Liver (tissue), 9 donors: ENCODE data around the gene C11orf68. TPM values are rescaled to one million over a fixed set of nuclear protein-coding genes. Genes with fewer than 3 reads are reported as not detected.

Experiments used
- DNase-seq: peaks from one replicate; pipeline ENCODE4 v3.0.0-alpha.2; 2017; ENCODE audit warnings: low spot score
- H3K27ac ChIP-seq, 2 donors: one replicate each; pipeline ENCODE4 v1.7.0; 2013; ENCODE audit warnings: inconsistent platforms in 2 of 2, low read length in 2 of 2, control low read depth in 1 of 2, low read depth in 1 of 2, mild to moderate bottlenecking in 1 of 2
- H3K27me3 ChIP-seq, 4 donors: one replicate each; pipeline versions ENCODE4 v1.6.1 to v1.7.0; 2013; ENCODE audit warnings: low read length in 3 of 4, inconsistent platforms in 1 of 4, mild to moderate bottlenecking in 1 of 4, moderate library complexity in 1 of 4; ENCODE audit not compliant: control insufficient read depth in 4 of 4, insufficient read depth in 4 of 4
- H3K36me3 ChIP-seq, 4 donors: one replicate each; pipeline versions ENCODE4 v1.6.1 to v1.7.0; 2013; ENCODE audit warnings: low read length in 3 of 4, mild to moderate bottlenecking in 3 of 4, low read depth in 1 of 4, moderate library complexity in 1 of 4; ENCODE audit not compliant: control insufficient read depth in 4 of 4, insufficient read depth in 3 of 4
- H3K4me1 ChIP-seq, 4 donors: one replicate each; pipeline versions ENCODE4 v1.6.1 to v1.7.0; 2013; ENCODE audit warnings: low read length in 3 of 4, mild to moderate bottlenecking in 3 of 4, moderate library complexity in 1 of 4; ENCODE audit not compliant: control insufficient read depth in 4 of 4, insufficient read depth in 4 of 4
- H3K4me3 ChIP-seq, 3 donors: one replicate each; pipeline versions ENCODE4 v1.6.1 to v1.7.0; 2013; ENCODE audit warnings: low read length in 3 of 3, control low read depth in 1 of 3, low read depth in 1 of 3, mild to moderate bottlenecking in 1 of 3
- H3K9ac ChIP-seq, 2 donors: one replicate each; pipeline ENCODE4 v1.7.0; 2013; ENCODE audit warnings: low read length in 2 of 2, mild to moderate bottlenecking in 2 of 2, moderate library complexity in 2 of 2, control low read depth in 1 of 2, low read depth in 1 of 2
- H3K9me3 ChIP-seq, 4 donors: one replicate each; pipeline versions ENCODE4 v1.6.1 to v1.7.0; 2013; ENCODE audit warnings: low read length in 3 of 4; ENCODE audit not compliant: control insufficient read depth in 4 of 4
- EGR1 ChIP-seq, 2 donors: IDR thresholded peaks; 2 replicates each; pipeline ENCODE4 v1.6.1; 2016 to 2018; ENCODE audit warnings: antibody characterized with exemption in 2 of 2, low read depth in 2 of 2
- FOXA1 ChIP-seq: IDR thresholded peaks from 2 replicates; pipeline ENCODE4 v1.6.1; 2016; ENCODE audit warnings: antibody characterized with exemption
- FOXA2 ChIP-seq: IDR thresholded peaks from 2 replicates; pipeline ENCODE4 v1.6.1; 2016; ENCODE audit warnings: antibody characterized with exemption
- GABPA ChIP-seq, 2 donors: IDR thresholded peaks in 1 of 2; conservative IDR thresholded peaks in 1 of 2; 2 replicates each; pipeline ENCODE4 v1.6.1; 2016; ENCODE audit warnings: antibody characterized with exemption in 2 of 2, mild to moderate bottlenecking in 1 of 2, moderate library complexity in 1 of 2
- HNF4A ChIP-seq, 2 donors: conservative IDR thresholded peaks; 2 replicates each; pipeline ENCODE4 v1.6.1; 2016; ENCODE audit warnings: antibody characterized with exemption in 2 of 2, mild to moderate bottlenecking in 2 of 2
- HNF4G ChIP-seq: IDR thresholded peaks from 2 replicates; pipeline ENCODE4 v1.6.1; 2016; ENCODE audit warnings: antibody characterized with exemption
- JUND ChIP-seq, 2 donors: IDR thresholded peaks; 2 replicates each; pipeline ENCODE4 v1.6.1; 2016; ENCODE audit warnings: antibody characterized with exemption in 2 of 2
- NR2F2 ChIP-seq: IDR thresholded peaks from 2 replicates; pipeline ENCODE4 v1.6.1; 2016; ENCODE audit warnings: antibody characterized with exemption
- RAD21 ChIP-seq, 2 donors: IDR thresholded peaks; 2 replicates each; pipeline ENCODE4 v1.6.1; 2016; ENCODE audit warnings: antibody characterized with exemption in 2 of 2, mild to moderate bottlenecking in 2 of 2
- RXRA ChIP-seq, 2 donors: IDR thresholded peaks; 2 replicates each; pipeline ENCODE4 v1.6.1; 2017 to 2018; ENCODE audit warnings: antibody characterized with exemption in 2 of 2, mild to moderate bottlenecking in 1 of 2
- SP1 ChIP-seq: IDR thresholded peaks from 2 replicates; pipeline ENCODE4 v1.6.1; 2018; ENCODE audit warnings: antibody characterized with exemption, mild to moderate bottlenecking
- TAF1 ChIP-seq: conservative IDR thresholded peaks from 2 replicates; pipeline ENCODE4 v1.6.1; 2016; ENCODE audit warnings: antibody characterized with exemption, mild to moderate bottlenecking
- YY1 ChIP-seq: IDR thresholded peaks from 2 replicates; pipeline ENCODE4 v1.6.1; 2016; ENCODE audit warnings: antibody characterized with exemption, mild to moderate bottlenecking
- WGBS: extraction: QIAGEN DNeasy Blood & Tissue Kit; methylation state at CpG from one replicate; pipeline ENCODE4 v1.1.7; 2013; 5-methylcytosine and 5-hydroxymethylcytosine counted together
- polyA plus RNA-seq, 2 donors: library from polyadenylated mRNA; stranded (reverse) in 1 of 2; unstranded in 1 of 2; fragments of 200-250 nt in 1 of 2; fragments of >200 nt in 1 of 2; fragmentation: Nextera tagmentation in 1 of 2; extraction: Ambion mirVana in 1 of 2; gene quantifications; one replicate each; pipeline versions ENCODE4 v1.2.1 to v1.2.3, GENCODE V29; 2013 to 2015
- total RNA-seq, 2 donors: library from RNA; depleted of rRNA; stranded (reverse); fragments of >200 nt; gene quantifications; one replicate each; pipeline ENCODE4 v1.2.3, GENCODE V29; 2014
- TF ChIP-seq, protein P1 (sequence below): IDR thresholded peaks from 2 replicates; pipeline ENCODE4 v1.6.1; 2016; ENCODE audit warnings: antibody characterized with exemption
- TF ChIP-seq, protein P2 (sequence below): IDR thresholded peaks from 2 replicates; pipeline ENCODE4 v1.6.1; 2016; ENCODE audit warnings: antibody characterized with exemption, mild to moderate bottlenecking
- TF ChIP-seq, protein P3 (sequence below): IDR thresholded peaks from 2 replicates; pipeline ENCODE4 v1.6.1; 2016; ENCODE audit warnings: antibody characterized with exemption
- TF ChIP-seq, protein P4 (sequence below): fragments of 150-350 bp; IDR thresholded peaks from 2 replicates; pipeline ENCODE4 v1.5.1; 2017; ENCODE audit warnings: improper control_type of control experiment, low read depth, low read length; ENCODE audit not compliant: missing input control
- donor health status: healthy.
- donor health status: healthy.
- donor health status: healthy.
- donor health status: healthy.
- donor health status: healthy.

Gene C11orf68
- total and polyA plus RNA-seq, 4 donors, result 4.4 to 15.4 (median 11.2) TPM

DNA sequence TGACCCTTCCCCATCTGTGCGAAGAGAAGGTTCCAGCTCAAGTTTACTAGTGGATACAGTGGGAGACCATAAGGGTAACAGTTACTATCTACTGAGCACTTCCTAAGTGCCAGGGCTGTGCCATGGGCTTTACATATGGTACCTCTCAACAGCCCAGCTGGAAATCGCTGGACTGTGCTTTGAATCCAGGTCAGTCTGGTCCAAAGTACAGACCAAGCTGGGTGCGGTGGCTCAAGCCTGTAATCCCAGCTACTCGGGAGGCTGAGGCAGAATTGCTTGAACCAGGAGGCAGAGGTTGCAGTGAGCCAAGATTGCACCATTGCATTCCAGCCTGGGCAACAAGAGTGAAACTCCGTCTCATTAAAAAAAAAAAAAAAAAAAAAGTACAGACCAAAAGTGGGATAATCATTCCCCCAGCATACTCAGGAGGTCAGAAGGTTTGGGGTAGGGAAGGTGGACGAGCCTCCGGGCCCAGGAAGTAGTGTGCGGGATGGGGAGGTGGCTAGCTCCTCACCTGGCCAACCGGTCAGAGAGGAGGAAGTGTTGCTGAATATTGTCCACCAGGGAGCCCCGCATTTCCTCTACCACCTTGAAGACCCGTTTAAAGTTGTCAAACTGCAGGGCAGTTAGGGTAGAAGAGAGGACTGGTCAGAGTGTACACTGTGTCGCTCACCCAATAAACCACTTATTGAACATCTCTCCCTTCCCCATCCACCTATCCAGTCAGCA, 32.9 kb downstream of the C11orf68 start:
- H3K27me3 ChIP-seq, result no peaks in the 10 kb centered on the region
- no peak overlapping the region for H3K4me3 ChIP-seq
- 84% methylated on average over 12 of the region's 12 CpGs for WGBS
- peaks cover 5 to 38% (median 25%) of the 10 kb centered on the region in 4 donors for H3K4me1 ChIP-seq
- TF ChIP-seq TAF1 (no peak), FOXA1 (no peak), RAD21 (IDR thresholded peaks at IDR 0.05) (no peak), RXRA (IDR thresholded peaks at IDR 0.05) (no peak), GABPA (IDR thresholded peaks at IDR 0.05 in 1 of 2, conservative IDR thresholded peaks at IDR 0.05 in 1 of 2) (no peak), SP1 (no peak)
- TF ChIP-seq, protein P1, sequence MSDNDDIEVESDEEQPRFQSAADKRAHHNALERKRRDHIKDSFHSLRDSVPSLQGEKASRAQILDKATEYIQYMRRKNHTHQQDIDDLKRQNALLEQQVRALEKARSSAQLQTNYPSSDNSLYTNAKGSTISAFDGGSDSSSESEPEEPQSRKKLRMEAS, result no peak
- H3K36me3 ChIP-seq, result peaks cover 2 to 12% (median 3%) of the 10 kb centered on the region in 4 donors
- no peaks in the 10 kb centered on the region for H3K9me3 ChIP-seq
- no peak overlapping the region for H3K9ac ChIP-seq
- no peak overlapping the region for H3K27ac ChIP-seq
- no peak for DNase-seq

DNA sequence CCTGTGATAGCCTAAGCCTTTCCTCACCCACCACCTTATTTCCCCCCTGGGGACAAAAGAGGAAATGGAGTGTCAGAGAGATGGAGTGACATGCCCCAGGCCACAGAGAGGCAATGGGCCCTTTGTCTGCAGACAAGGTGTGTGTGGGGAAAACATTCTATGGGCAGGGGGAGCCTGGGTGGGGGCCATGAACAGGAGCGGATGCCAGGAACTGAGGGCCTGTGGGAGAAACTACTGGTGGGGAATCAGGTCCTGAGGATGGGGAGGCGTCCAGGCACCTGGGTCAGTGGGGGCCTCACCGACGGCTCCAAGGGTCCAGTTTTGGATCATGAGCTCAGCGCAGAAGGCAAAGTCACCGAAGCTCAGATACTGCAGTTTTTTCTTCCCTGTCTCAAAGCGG, 33.6 kb downstream of the C11orf68 start:
- 95% methylated on average over 7 of the region's 7 CpGs for WGBS
- Histone ChIP-seq H3K9ac (no peak overlapping the region), H3K36me3 (peaks cover 2 to 12% (median 3%) of the 10 kb centered on the region in 4 donors), H3K27ac (no peak overlapping the region), H3K4me3 (no peak overlapping the region), H3K9me3 (no peaks in the 10 kb centered on the region), H3K27me3 (no peaks in the 10 kb centered on the region), H3K4me1 (peaks cover 5 to 34% (median 23%) of the 10 kb centered on the region in 4 donors)
- DNase-seq, result no peak
- TF ChIP-seq YY1, result no peak
- TF ChIP-seq HNF4A (conservative IDR thresholded peaks at IDR 0.05), result no peak
- TF ChIP-seq RAD21 (IDR thresholded peaks at IDR 0.05), result no peak
- TF ChIP-seq, protein P2, sequence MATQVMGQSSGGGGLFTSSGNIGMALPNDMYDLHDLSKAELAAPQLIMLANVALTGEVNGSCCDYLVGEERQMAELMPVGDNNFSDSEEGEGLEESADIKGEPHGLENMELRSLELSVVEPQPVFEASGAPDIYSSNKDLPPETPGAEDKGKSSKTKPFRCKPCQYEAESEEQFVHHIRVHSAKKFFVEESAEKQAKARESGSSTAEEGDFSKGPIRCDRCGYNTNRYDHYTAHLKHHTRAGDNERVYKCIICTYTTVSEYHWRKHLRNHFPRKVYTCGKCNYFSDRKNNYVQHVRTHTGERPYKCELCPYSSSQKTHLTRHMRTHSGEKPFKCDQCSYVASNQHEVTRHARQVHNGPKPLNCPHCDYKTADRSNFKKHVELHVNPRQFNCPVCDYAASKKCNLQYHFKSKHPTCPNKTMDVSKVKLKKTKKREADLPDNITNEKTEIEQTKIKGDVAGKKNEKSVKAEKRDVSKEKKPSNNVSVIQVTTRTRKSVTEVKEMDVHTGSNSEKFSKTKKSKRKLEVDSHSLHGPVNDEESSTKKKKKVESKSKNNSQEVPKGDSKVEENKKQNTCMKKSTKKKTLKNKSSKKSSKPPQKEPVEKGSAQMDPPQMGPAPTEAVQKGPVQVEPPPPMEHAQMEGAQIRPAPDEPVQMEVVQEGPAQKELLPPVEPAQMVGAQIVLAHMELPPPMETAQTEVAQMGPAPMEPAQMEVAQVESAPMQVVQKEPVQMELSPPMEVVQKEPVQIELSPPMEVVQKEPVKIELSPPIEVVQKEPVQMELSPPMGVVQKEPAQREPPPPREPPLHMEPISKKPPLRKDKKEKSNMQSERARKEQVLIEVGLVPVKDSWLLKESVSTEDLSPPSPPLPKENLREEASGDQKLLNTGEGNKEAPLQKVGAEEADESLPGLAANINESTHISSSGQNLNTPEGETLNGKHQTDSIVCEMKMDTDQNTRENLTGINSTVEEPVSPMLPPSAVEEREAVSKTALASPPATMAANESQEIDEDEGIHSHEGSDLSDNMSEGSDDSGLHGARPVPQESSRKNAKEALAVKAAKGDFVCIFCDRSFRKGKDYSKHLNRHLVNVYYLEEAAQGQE, result no peak
- TF ChIP-seq EGR1 (IDR thresholded peaks at IDR 0.05; ENCODE audit: low read depth in 2 of 2), result no peak
- TF ChIP-seq, protein P3, sequence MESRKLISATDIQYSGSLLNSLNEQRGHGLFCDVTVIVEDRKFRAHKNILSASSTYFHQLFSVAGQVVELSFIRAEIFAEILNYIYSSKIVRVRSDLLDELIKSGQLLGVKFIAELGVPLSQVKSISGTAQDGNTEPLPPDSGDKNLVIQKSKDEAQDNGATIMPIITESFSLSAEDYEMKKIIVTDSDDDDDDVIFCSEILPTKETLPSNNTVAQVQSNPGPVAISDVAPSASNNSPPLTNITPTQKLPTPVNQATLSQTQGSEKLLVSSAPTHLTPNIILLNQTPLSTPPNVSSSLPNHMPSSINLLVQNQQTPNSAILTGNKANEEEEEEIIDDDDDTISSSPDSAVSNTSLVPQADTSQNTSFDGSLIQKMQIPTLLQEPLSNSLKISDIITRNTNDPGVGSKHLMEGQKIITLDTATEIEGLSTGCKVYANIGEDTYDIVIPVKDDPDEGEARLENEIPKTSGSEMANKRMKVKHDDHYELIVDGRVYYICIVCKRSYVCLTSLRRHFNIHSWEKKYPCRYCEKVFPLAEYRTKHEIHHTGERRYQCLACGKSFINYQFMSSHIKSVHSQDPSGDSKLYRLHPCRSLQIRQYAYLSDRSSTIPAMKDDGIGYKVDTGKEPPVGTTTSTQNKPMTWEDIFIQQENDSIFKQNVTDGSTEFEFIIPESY, result no peak
- no peak for TF ChIP-seq HNF4G
- TF ChIP-seq, protein P1, result no peak
- no peak for TF ChIP-seq NR2F2
- no peak for TF ChIP-seq FOXA1
- no peak for TF ChIP-seq FOXA2
- TF ChIP-seq GABPA (IDR thresholded peaks at IDR 0.05 in 1 of 2, conservative IDR thresholded peaks at IDR 0.05 in 1 of 2), result no peak
- no peak for TF ChIP-seq JUND (IDR thresholded peaks at IDR 0.05)
- TF ChIP-seq, protein P4, sequence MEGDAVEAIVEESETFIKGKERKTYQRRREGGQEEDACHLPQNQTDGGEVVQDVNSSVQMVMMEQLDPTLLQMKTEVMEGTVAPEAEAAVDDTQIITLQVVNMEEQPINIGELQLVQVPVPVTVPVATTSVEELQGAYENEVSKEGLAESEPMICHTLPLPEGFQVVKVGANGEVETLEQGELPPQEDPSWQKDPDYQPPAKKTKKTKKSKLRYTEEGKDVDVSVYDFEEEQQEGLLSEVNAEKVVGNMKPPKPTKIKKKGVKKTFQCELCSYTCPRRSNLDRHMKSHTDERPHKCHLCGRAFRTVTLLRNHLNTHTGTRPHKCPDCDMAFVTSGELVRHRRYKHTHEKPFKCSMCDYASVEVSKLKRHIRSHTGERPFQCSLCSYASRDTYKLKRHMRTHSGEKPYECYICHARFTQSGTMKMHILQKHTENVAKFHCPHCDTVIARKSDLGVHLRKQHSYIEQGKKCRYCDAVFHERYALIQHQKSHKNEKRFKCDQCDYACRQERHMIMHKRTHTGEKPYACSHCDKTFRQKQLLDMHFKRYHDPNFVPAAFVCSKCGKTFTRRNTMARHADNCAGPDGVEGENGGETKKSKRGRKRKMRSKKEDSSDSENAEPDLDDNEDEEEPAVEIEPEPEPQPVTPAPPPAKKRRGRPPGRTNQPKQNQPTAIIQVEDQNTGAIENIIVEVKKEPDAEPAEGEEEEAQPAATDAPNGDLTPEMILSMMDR, result no peak
- TF ChIP-seq RXRA (IDR thresholded peaks at IDR 0.05), result no peak
